ENCODE results near the gene NECTIN1.

NECTIN1 gene

DNA sequence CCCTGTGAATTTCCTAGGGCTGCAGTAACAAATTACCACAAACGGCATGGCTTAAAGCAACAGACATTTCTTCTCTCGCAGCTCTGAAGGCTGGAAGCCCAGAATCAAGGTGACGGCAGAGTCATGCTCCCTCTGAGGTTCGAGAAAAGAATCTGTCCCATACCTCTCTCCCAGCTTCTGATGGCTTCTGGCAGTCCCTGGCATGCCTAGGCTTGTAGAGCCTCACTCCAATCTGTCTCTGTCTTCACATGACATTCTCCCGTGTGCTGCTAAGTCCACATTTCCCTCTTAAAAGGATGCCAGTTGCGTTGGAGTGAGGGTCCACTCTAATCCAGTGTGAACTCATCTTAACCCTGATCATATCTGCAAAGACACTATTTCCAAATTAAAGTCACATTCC, 116.2 kb downstream of the NECTIN1 start:
- no peak for TF ChIP-seq CTCF (IDR thresholded peaks at IDR 0.05; ENCODE audit: insufficient read depth, low read depth, low read length, missing control alignments)
- DNase-seq (ENCODE audit: low read depth) = no peak
- no peak overlapping the region for H3K4me3 ChIP-seq (ENCODE audit: low read depth, low read length)

DNA sequence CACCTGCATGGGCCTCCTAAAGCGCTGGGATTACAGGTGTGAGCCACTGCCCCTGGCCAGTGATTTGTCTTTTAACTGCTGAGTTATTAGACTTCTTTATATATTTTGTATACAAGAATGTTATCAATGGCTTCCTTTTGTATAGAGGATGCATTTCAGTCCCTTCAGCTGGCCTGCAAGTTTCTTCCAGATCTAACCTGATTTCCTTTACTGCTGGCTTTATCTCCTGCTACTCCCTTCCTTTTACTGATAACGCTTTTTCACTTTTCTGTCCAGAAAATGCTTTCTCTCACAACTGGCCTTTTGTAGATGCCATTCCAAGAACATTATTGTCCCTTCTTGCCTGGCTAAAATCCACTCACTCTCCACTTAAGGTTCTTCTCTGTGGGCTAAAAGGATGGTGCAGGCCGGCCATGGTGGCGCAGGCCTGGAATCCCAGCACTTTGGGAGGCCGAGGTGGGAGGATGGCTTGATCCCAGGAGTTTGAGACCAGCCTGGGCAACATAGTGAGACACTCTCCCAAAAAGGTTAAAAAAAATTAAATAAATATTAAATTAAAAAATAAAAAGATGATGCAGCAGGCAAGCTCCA, 118.1 kb downstream of the NECTIN1 start:
- no peak for DNase-seq (ENCODE audit: low read depth)
- no peak overlapping the region for H3K4me3 ChIP-seq (ENCODE audit: low read depth, low read length)
- TF ChIP-seq CTCF (IDR thresholded peaks at IDR 0.05; ENCODE audit: insufficient read depth, low read depth, low read length, missing control alignments) = no peak

GRCh38 chr11:119608781-119609180, 120.2 kb downstream of the NECTIN1 start:
- no peak overlapping the region for H3K4me3 ChIP-seq (ENCODE audit: low read depth, low read length)
- TF ChIP-seq CTCF (IDR thresholded peaks at IDR 0.05; ENCODE audit: insufficient read depth, low read depth, low read length, missing control alignments) = no peak
- no peak for DNase-seq (ENCODE audit: low read depth)

DNA sequence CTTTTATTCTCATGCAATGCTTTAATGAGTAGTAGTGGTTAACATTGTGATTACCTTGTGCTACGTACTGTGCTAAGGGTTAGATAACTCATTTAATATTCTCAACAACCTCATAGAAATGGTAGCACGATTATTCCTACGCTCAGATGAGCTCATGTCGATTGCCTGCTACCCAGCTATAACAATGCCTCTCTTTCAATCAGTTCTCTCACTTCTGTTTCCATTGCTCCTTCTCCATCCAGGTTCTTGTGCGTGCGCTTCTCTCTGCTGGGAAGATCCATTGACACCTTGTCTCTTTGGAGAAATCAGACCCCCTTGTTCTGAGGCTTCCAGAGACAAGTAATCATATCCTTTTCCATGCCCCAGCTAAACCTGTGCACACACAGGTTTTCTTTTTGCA, 120.8 kb downstream of the NECTIN1 start:
- no peak overlapping the region for H3K4me3 ChIP-seq (ENCODE audit: low read depth, low read length)
- TF ChIP-seq CTCF (IDR thresholded peaks at IDR 0.05; ENCODE audit: insufficient read depth, low read depth, low read length, missing control alignments) = no peak
- no peak for DNase-seq (ENCODE audit: low read depth)

DNA sequence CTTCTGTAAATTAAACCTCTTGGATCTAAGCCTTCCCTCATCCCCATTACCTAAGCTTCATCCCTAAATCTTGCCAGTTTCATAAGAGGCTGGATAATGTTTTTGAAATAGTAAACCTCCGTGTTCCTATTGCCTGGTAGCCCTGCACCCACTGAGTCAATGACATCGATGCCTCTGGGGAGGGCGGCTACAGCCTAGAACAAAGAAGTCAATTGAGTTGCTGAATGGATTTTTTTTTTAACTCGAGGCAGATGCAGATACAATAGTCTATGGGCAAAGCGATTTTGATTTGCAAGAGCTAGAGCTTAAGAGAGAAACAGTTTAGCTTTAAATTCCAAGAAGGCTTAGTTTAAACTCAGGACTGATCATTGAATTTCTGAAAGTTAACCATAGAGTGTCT, 121.3 kb downstream of the NECTIN1 start:
- H3K4me3 ChIP-seq (ENCODE audit: low read depth, low read length) = no peak overlapping the region
- DNase-seq (ENCODE audit: low read depth) = no peak
- TF ChIP-seq CTCF (IDR thresholded peaks at IDR 0.05; ENCODE audit: insufficient read depth, low read depth, low read length, missing control alignments) = no peak

DNA sequence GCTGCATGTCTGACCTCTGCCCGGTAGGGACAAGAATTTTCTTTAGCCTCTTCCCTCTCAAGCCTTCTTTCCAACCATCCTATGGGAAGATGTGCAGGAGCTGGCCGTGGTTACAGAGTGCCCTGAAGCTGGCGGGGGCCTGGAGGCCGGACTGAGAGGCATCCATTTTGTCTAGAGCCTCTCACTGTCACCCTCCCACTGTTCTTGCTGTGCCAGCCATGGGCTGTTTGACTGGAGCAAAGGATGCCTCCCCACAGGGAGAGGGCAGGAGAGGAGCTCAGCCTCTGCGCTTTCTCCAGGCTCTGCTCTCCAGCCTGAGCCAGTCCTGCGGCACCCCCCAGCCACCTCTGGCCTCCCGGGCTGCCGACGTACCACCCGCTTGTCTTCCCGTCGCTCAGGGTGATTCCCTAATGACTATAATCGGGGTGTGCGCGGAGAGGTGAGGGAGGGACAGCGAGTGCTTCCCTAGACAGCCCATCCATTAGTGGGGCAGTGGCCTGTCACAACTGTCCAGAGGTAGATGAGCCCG, 123.8 kb downstream of the NECTIN1 start:
- DNase-seq (ENCODE audit: low read depth) = no peak
- H3K4me3 ChIP-seq (ENCODE audit: low read depth, low read length) = no peak overlapping the region
- TF ChIP-seq CTCF (IDR thresholded peaks at IDR 0.05; ENCODE audit: insufficient read depth, low read depth, low read length, missing control alignments) = no peak

Data from GM12865 (cell line).